SK-N-SH (cell line): ENCODE results near the gene TAF11L13. TPM values are rescaled to one million over a fixed set of nuclear protein-coding genes. Genes with fewer than 3 reads are reported as not detected.

ENCODE experiments used
- CTCF ChIA-PET: fragments of 300-600, 350-600 bp; formaldehyde crosslinking; extraction: SDS; loops from one replicate; lab custom pipeline; 2021; lab: Yijun Ruan, JAX
- POLR2A ChIA-PET: fragments of 350-600 bp; sonication (Branson Sonifier 250); formaldehyde crosslinking; extraction: SDS; loops from one replicate; lab custom pipeline; 2020; ENCODE audit warnings: antibody characterized with exemption, inconsistent platforms; lab: Yijun Ruan, JAX
- DNase-seq: peaks from one replicate; pipeline ENCODE4 v3.0.0; 2012
- H2AFZ ChIP-seq: fragments of 200-600 bp; sonication (generic); 2 replicates; pipeline ENCODE4 v1.8.1; 2016; ENCODE audit warnings: antibody characterized with exemption, mild to moderate bottlenecking, low read depth
- H3F3A ChIP-seq: fragments of 200-600 bp; sonication (generic); replicated peaks from 2 replicates; pipeline ENCODE3; 2016; ENCODE audit warnings: antibody characterized with exemption, mild to moderate bottlenecking; ENCODE audit not compliant: insufficient read depth
- H3K27ac ChIP-seq, 2 experiments: fragments of 200-500 bp in 1 of 2; fragments of 200-600 bp in 1 of 2; sonication (Bioruptor generic) in 1 of 2; sonication (generic), shearing (Covaris generic) in 1 of 2; 2 replicates each; pipeline versions ENCODE4 v1.5.1 to v1.6.1; 2014 to 2016; ENCODE audit warnings: low read depth in 2 of 2, inconsistent platforms in 1 of 2, low read length in 1 of 2, mild to moderate bottlenecking in 1 of 2, mixed read lengths in 1 of 2
- H3K27me3 ChIP-seq: fragments of 200-600 bp; sonication (generic), shearing (Covaris generic); 2 replicates; pipeline ENCODE4 v1.6.1; 2016; ENCODE audit warnings: mixed run types; ENCODE audit not compliant: insufficient read depth
- H3K36me3 ChIP-seq, 2 experiments: fragments of 200-500 bp in 1 of 2; fragments of 200-600 bp in 1 of 2; sonication (Bioruptor generic) in 1 of 2; sonication (generic) in 1 of 2; replicated peaks in 1 of 2; 2 replicates each; pipeline versions ENCODE3 to v1.5.1; 2014 to 2016; ENCODE audit warnings: low read length in 1 of 2, mild to moderate bottlenecking in 1 of 2; ENCODE audit not compliant: insufficient read depth in 2 of 2, control insufficient read depth in 1 of 2
- H3K4me1 ChIP-seq, 2 experiments: fragments of 200-500 bp in 1 of 2; fragments of 200-600 bp in 1 of 2; sonication (Bioruptor generic) in 1 of 2; sonication (generic), shearing (Covaris generic) in 1 of 2; 2 replicates each; pipeline versions ENCODE4 v1.5.1 to v1.6.1; 2014 to 2016; ENCODE audit warnings: low read depth in 1 of 2, low read length in 1 of 2, mixed run types in 1 of 2; ENCODE audit not compliant: insufficient read depth in 2 of 2, control insufficient read depth in 1 of 2
- H3K4me2 ChIP-seq: fragments of 200-600 bp; sonication (generic), shearing (Covaris generic); 2 replicates; pipeline ENCODE4 v1.6.1; 2017; ENCODE audit warnings: mixed run types
- H3K4me3 ChIP-seq, 2 experiments: fragments of 200-500 bp in 1 of 2; fragments of 200-600 bp in 1 of 2; sonication (Bioruptor generic) in 1 of 2; sonication (generic), shearing (Covaris generic) in 1 of 2; 2 replicates each; pipeline versions ENCODE4 v1.5.1 to v1.8.1; 2014 to 2016; ENCODE audit warnings: low read depth in 2 of 2, inconsistent platforms in 1 of 2, low read length in 1 of 2, mild to moderate bottlenecking in 1 of 2, mixed read lengths in 1 of 2, moderate library complexity in 1 of 2
- H3K79me2 ChIP-seq: fragments of 200-600 bp; sonication (generic); 2 replicates; pipeline ENCODE4 v1.8.1; 2017; ENCODE audit warnings: mild to moderate bottlenecking; ENCODE audit not compliant: insufficient read depth
- H3K9ac ChIP-seq: fragments of 200-600 bp; sonication (generic); 2 replicates; pipeline ENCODE4 v1.6.1; 2017; ENCODE audit warnings: mixed run types
- H3K9me2 ChIP-seq: fragments of 200-600 bp; sonication (generic); 2 replicates; pipeline ENCODE4 v1.6.1; 2017; ENCODE audit warnings: mixed run types
- H3K9me3 ChIP-seq: fragments of 200-600 bp; sonication (generic); 2 replicates; pipeline ENCODE4 v1.6.1; 2017; ENCODE audit warnings: mixed run types, mild to moderate bottlenecking, moderate library complexity
- H4K20me1 ChIP-seq: fragments of 200-600 bp; sonication (generic); 2 replicates; pipeline ENCODE4 v1.6.1; 2017; ENCODE audit warnings: mild to moderate bottlenecking, mixed run types; ENCODE audit not compliant: insufficient read depth
- EP300 ChIP-seq, 2 experiments: IDR thresholded peaks; 2 replicates each; pipeline versions ENCODE4 v1.4.0 to v1.6.1; 2012; ENCODE audit warnings: borderline replicate concordance in 1 of 2, low read depth in 1 of 2, low read length in 1 of 2
- GATA2 ChIP-seq: sonication (generic); formaldehyde crosslinking; IDR thresholded peaks from 2 replicates; pipeline ENCODE4 v1.5.0; 2020; ENCODE audit warnings: mild to moderate bottlenecking, missing genetic modification reagents
- NFIC ChIP-seq: IDR thresholded peaks from 2 replicates; pipeline ENCODE4 v1.4.0; 2012; ENCODE audit warnings: borderline replicate concordance
- TAF1 ChIP-seq: IDR thresholded peaks from 2 replicates; pipeline ENCODE4 v1.6.1; 2012; ENCODE audit warnings: low read depth, mild to moderate bottlenecking, low read length, moderate library complexity, borderline replicate concordance
- YY1 ChIP-seq: IDR thresholded peaks from 2 replicates; pipeline ENCODE4 v1.4.0; 2012; ENCODE audit warnings: low read depth, mild to moderate bottlenecking
- WGBS: methylation state at CpG from one replicate; pipeline ENCODE4 v1.1.6; 2017; ENCODE audit warnings: low lambda C conversion rate; 5-methylcytosine and 5-hydroxymethylcytosine counted together
- polyA plus RNA-seq, 3 experiments: library from polyadenylated mRNA; depleted of rRNA; stranded (reverse); fragments of >200 nt; gene quantifications; 2 replicates each; pipeline ENCODE4 v1.2.3, GENCODE V29; 2012
- TF ChIP-seq, protein P1 (sequence below): IDR thresholded peaks from 2 replicates; pipeline ENCODE4 v1.6.1; 2012; ENCODE audit warnings: mild to moderate bottlenecking, low read depth, low read length, moderate library complexity
- TF ChIP-seq, protein P2 (sequence below): fragments of 150-350 bp; IDR thresholded peaks from 2 replicates; pipeline ENCODE4 v1.6.1; 2017; ENCODE audit warnings: antibody characterized with exemption, low read length, low read depth, borderline replicate concordance
- TF ChIP-seq, protein P3 (sequence below): fragments of 200-600 bp; sonication (generic); IDR thresholded peaks from 2 replicates; pipeline ENCODE4 v1.6.1; 2017; ENCODE audit warnings: antibody characterized with exemption, mild to moderate bottlenecking, moderate library complexity
- TF ChIP-seq, protein P4 (sequence below): IDR thresholded peaks from 2 replicates; pipeline ENCODE4; 2012

TAF11L13 gene
- polyA plus RNA-seq, 1 of the 3 experiments (the other 2 are of a cell fraction), result not detected

DNA sequence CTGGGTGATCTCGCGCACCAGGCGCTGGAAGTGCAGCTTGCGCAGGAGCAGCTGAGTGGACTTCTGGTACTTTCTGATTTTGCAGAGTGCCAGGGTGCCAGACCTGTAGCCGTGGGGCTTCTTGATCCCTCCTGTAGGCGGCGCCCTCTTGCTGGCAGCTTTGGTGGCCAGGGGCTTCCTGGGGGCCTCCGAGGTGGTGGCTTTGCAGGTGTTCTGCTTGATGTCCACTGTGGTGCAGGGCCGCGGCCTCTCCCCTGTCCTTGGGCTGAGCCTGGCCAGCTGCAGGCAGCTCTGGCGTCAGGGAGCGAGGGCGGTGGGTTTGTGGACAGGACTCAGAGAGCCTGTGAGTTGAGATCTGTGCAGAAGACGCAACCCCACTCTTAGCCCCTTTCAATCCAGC, 38.5 kb downstream of the TAF11L13 start:
- Histone ChIP-seq H3K9me3 (no peaks in the 10 kb centered on the region), H3K36me3 (no peaks in the 10 kb centered on the region), H3K4me2 (no peak overlapping the region), H4K20me1 (no peaks in the 10 kb centered on the region), H3K4me1 (no peaks in the 10 kb centered on the region), H3K9ac (no peak overlapping the region), H3K4me3 (no peak overlapping the region), H3K9me2 (no peaks in the 10 kb centered on the region), H3K27ac (no peak overlapping the region), H3K79me2 (no peaks in the 10 kb centered on the region), H2AFZ (no peak overlapping the region), H3F3A (no peaks in the 10 kb centered on the region), H3K27me3 (no peaks in the 10 kb centered on the region)
- WGBS, result 90% methylated on average over 2 of the region's 14 CpGs
- ChIA-PET CTCF (interaction anchor here (0.7 kb wide), 1 partner anchor 21 kb away, joined by 3 read pairs; no protein-coding TSS in a partner anchor), POLR2A (no interaction called here)
- DNase-seq, result no peak
- TF ChIP-seq YY1, result no peak
- TF ChIP-seq NFIC, result no peak
- TF ChIP-seq, protein P1, sequence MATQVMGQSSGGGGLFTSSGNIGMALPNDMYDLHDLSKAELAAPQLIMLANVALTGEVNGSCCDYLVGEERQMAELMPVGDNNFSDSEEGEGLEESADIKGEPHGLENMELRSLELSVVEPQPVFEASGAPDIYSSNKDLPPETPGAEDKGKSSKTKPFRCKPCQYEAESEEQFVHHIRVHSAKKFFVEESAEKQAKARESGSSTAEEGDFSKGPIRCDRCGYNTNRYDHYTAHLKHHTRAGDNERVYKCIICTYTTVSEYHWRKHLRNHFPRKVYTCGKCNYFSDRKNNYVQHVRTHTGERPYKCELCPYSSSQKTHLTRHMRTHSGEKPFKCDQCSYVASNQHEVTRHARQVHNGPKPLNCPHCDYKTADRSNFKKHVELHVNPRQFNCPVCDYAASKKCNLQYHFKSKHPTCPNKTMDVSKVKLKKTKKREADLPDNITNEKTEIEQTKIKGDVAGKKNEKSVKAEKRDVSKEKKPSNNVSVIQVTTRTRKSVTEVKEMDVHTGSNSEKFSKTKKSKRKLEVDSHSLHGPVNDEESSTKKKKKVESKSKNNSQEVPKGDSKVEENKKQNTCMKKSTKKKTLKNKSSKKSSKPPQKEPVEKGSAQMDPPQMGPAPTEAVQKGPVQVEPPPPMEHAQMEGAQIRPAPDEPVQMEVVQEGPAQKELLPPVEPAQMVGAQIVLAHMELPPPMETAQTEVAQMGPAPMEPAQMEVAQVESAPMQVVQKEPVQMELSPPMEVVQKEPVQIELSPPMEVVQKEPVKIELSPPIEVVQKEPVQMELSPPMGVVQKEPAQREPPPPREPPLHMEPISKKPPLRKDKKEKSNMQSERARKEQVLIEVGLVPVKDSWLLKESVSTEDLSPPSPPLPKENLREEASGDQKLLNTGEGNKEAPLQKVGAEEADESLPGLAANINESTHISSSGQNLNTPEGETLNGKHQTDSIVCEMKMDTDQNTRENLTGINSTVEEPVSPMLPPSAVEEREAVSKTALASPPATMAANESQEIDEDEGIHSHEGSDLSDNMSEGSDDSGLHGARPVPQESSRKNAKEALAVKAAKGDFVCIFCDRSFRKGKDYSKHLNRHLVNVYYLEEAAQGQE, result no peak
- no peak for TF ChIP-seq EP300 (IDR thresholded peaks at IDR 0.05; ENCODE audit: borderline replicate concordance in 1 of 2, low read depth in 1 of 2, low read length in 1 of 2)
- TF ChIP-seq, protein P2, sequence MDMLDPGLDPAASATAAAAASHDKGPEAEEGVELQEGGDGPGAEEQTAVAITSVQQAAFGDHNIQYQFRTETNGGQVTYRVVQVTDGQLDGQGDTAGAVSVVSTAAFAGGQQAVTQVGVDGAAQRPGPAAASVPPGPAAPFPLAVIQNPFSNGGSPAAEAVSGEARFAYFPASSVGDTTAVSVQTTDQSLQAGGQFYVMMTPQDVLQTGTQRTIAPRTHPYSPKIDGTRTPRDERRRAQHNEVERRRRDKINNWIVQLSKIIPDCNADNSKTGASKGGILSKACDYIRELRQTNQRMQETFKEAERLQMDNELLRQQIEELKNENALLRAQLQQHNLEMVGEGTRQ, result no peak
- no peak for TF ChIP-seq GATA2 (CRISPR knock-in tag)
- TF ChIP-seq, protein P3, sequence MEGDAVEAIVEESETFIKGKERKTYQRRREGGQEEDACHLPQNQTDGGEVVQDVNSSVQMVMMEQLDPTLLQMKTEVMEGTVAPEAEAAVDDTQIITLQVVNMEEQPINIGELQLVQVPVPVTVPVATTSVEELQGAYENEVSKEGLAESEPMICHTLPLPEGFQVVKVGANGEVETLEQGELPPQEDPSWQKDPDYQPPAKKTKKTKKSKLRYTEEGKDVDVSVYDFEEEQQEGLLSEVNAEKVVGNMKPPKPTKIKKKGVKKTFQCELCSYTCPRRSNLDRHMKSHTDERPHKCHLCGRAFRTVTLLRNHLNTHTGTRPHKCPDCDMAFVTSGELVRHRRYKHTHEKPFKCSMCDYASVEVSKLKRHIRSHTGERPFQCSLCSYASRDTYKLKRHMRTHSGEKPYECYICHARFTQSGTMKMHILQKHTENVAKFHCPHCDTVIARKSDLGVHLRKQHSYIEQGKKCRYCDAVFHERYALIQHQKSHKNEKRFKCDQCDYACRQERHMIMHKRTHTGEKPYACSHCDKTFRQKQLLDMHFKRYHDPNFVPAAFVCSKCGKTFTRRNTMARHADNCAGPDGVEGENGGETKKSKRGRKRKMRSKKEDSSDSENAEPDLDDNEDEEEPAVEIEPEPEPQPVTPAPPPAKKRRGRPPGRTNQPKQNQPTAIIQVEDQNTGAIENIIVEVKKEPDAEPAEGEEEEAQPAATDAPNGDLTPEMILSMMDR, result no peak
- no peak for TF ChIP-seq TAF1
- TF ChIP-seq, protein P4, sequence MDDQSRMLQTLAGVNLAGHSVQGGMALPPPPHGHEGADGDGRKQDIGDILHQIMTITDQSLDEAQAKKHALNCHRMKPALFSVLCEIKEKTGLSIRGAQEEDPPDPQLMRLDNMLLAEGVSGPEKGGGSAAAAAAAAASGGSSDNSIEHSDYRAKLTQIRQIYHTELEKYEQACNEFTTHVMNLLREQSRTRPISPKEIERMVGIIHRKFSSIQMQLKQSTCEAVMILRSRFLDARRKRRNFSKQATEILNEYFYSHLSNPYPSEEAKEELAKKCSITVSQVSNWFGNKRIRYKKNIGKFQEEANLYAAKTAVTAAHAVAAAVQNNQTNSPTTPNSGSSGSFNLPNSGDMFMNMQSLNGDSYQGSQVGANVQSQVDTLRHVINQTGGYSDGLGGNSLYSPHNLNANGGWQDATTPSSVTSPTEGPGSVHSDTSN, result no peak
